Kidney (tissue), 14 donors: Measurements from ENCODE around the gene KIAA0825. TPM values are rescaled to one million over a fixed set of nuclear protein-coding genes. Genes with fewer than 3 reads are reported as not detected.

Experiments used
- DNase-seq, 5 donors: peaks; one replicate each; pipeline ENCODE4 v3.0.0-alpha.2; 2013 to 2020
- FAIRE-seq: peaks from 2 replicates; lab custom pipeline; 2012; peaks lifted over from hg19 to GRCh38; lab: Jason Lieb, UNC
- H3K27ac ChIP-seq, 2 donors: one replicate each; pipeline ENCODE4 v1.7.0; 2013; ENCODE audit warnings: low read depth in 2 of 2, low read length in 2 of 2, inconsistent platforms in 1 of 2
- H3K27me3 ChIP-seq: one replicate; pipeline ENCODE4 v1.7.1; 2013; ENCODE audit warnings: low read length, inconsistent platforms; ENCODE audit not compliant: control insufficient read depth, insufficient read depth
- H3K36me3 ChIP-seq, 3 donors: one replicate each; pipeline versions ENCODE4 v1.7.0 to v1.7.1; 2013; ENCODE audit warnings: low read length in 3 of 3, control low read depth in 1 of 3, inconsistent platforms in 1 of 3; ENCODE audit not compliant: insufficient read depth in 3 of 3, control insufficient read depth in 2 of 3
- H3K4me1 ChIP-seq, 3 donors: one replicate each; pipeline versions ENCODE4 v1.7.0 to v1.7.1; 2013; ENCODE audit warnings: low read length in 3 of 3, inconsistent platforms in 1 of 3, low read depth in 1 of 3; ENCODE audit not compliant: control insufficient read depth in 2 of 3, insufficient read depth in 2 of 3
- H3K4me3 ChIP-seq, 3 donors: one replicate each; pipeline versions ENCODE4 v1.7.0 to v1.8.1; 2013; ENCODE audit warnings: low read length in 3 of 3, control low read depth in 1 of 3, inconsistent platforms in 1 of 3
- H3K9ac ChIP-seq, 3 donors: one replicate each; pipeline versions ENCODE4 v1.7.0 to v1.7.1; 2013; ENCODE audit warnings: low read length in 3 of 3, control low read depth in 1 of 3, inconsistent platforms in 1 of 3
- H3K9me3 ChIP-seq, 3 donors: one replicate each; pipeline versions ENCODE4 v1.7.0 to v1.7.1; 2013; ENCODE audit warnings: low read length in 3 of 3, control low read depth in 1 of 3, inconsistent platforms in 1 of 3; ENCODE audit not compliant: control insufficient read depth in 2 of 3, insufficient read depth in 1 of 3
- intact Hi-C: fragments of 100-400 bp; cut with DNase I; formaldehyde crosslinking; loops from one replicate; pipeline ENCODE4 v1.11.1; 2022
- polyA plus RNA-seq: library from polyadenylated mRNA; stranded (reverse); fragments of 350-450 nt; fragmentation: Illumina TruSeq; extraction: RNeasy Lipid Tissue Mini Kit (QIAGEN cat#74804); gene quantifications from one replicate; pipeline ENCODE4 v1.2.3, GENCODE V29; 2014; ENCODE audit warnings: low read depth, low replicate concordance; ENCODE audit not compliant: insufficient read depth
- total RNA-seq: library from RNA; stranded (reverse); fragmentation: NEBNext Ultra II Directional; extraction: Animal tissue kit (Norgen Biotek cat#: 25700); gene quantifications from one replicate; pipeline ENCODE4 v1.2.1, GENCODE V29; 2021
- TF ChIP-seq, protein P1 (sequence below): IDR thresholded peaks from 3 replicates; pipeline ENCODE4 v1.5.1; 2012; ENCODE audit warnings: mild to moderate bottlenecking, moderate library complexity, borderline replicate concordance; ENCODE audit not compliant: insufficient read depth; ENCODE audit errors: extremely low read depth
- donor health status: control.
- donor health status: control.
- donor health status: control.
- donor health status: control.
- donor health status: control.
- donor health status: DM: yes; HTN: yes; CAD: no.
- donor health status: Normal renal cell carcinoma (clear cell type).

Gene KIAA0825
- total and polyA plus RNA-seq, 2 donors from 2014 or later, result 0.80 to 5.4 TPM

DNA sequence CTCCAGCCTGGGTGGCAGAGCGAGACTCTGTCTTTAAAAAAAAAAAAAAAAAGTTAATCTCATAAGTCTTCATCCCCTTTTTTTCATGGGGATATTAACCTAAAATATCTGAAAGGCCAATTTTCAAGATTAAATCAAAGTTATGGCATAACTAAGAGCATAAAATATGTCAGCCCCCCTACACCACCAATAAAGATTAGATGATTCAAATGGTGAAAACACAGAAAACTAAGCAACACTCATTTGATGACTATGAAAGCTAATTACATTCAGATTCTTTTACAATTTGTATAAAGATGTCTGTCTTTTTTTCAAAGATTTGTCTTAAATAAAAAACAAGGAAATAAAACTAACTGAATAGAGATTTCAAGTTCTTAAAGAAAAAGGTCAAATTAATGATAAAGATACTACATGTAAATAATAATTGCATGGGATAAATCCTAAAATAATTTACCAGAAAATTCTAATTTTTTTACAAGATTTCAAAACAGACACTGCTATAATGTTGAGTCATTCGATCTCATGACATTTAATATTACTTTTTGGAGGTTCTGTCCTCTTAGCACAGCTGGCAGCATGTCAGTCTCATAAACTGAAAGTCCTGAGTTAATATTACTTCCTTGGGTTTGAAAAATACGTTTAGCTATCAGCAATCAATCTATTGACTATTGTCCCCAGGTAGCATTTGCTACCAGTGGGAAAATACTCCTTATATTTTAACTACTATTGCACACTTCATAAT is 112.9 kb downstream of the KIAA0825 start:
- DNase-seq, result no peak
- no peak overlapping the region for H3K4me3 ChIP-seq
- no peak overlapping the region for H3K9ac ChIP-seq
- no peaks in the 10 kb centered on the region for H3K36me3 ChIP-seq
- TF ChIP-seq, protein P1, sequence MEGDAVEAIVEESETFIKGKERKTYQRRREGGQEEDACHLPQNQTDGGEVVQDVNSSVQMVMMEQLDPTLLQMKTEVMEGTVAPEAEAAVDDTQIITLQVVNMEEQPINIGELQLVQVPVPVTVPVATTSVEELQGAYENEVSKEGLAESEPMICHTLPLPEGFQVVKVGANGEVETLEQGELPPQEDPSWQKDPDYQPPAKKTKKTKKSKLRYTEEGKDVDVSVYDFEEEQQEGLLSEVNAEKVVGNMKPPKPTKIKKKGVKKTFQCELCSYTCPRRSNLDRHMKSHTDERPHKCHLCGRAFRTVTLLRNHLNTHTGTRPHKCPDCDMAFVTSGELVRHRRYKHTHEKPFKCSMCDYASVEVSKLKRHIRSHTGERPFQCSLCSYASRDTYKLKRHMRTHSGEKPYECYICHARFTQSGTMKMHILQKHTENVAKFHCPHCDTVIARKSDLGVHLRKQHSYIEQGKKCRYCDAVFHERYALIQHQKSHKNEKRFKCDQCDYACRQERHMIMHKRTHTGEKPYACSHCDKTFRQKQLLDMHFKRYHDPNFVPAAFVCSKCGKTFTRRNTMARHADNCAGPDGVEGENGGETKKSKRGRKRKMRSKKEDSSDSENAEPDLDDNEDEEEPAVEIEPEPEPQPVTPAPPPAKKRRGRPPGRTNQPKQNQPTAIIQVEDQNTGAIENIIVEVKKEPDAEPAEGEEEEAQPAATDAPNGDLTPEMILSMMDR, result no peak
- no peaks in the 10 kb centered on the region for H3K4me1 ChIP-seq
- FAIRE-seq, result peak; percentile 77
- H3K27ac ChIP-seq, result no peak overlapping the region
- H3K9me3 ChIP-seq, result no peaks in the 10 kb centered on the region
- H3K27me3 ChIP-seq, result no peaks in the 10 kb centered on the region
- intact Hi-C loops, result no loop called here

DNA sequence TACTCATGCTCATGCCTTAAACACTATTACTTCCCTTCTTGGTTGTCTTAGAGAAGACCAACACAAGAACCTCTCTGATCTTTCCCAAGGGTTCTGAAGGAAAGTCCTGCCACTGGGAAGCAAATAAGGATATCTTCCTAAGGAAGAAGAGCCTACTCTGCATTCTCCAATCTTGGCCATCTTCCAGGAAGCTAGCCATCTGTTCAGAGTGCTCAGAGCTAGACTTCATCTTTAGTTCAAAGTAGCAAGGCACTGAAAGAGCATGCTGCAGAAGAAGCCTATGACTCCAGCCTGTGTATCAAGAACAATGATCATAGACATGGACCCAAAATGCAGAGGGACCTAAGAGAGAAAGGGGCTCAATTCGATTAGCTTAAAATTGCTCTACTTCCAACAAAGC is 114.7 kb downstream of the KIAA0825 start:
- DNase-seq (no peak), FAIRE-seq (no peak)
- H3K27me3 ChIP-seq, result no peaks in the 10 kb centered on the region
- TF ChIP-seq, protein P1, result no peak
- H3K9ac ChIP-seq, result no peak overlapping the region
- H3K4me3 ChIP-seq, result no peak overlapping the region
- no peaks in the 10 kb centered on the region for H3K9me3 ChIP-seq
- H3K36me3 ChIP-seq, result no peaks in the 10 kb centered on the region
- no peaks in the 10 kb centered on the region for H3K4me1 ChIP-seq
- intact Hi-C loops, result no loop called here
- H3K27ac ChIP-seq, result no peak overlapping the region

DNA sequence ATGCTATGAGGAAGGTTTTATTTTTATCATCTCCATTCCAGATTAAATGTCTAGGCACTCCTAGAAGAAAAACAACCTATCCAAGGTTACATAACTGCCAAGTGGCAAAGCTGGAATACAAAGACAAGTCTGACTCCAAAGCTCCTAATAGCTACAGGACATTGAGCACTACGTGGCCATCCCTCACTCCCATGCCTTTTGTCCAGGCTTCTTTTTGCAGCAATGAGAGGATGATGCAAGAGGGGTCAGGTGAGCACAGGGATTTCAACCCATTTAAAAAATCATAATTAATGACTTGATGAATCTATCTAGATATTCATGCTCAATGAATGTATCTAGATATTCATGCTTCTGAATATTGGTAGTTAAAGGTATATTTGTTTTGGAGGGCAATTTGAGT is 117.0 kb downstream of the KIAA0825 start:
- no peaks in the 10 kb centered on the region for H3K27me3 ChIP-seq
- TF ChIP-seq, protein P1, result no peak
- no peak overlapping the region for H3K4me3 ChIP-seq
- no peak overlapping the region for H3K9ac ChIP-seq
- no peak overlapping the region for H3K27ac ChIP-seq
- DNase-seq, result no peak
- no peaks in the 10 kb centered on the region for H3K9me3 ChIP-seq
- H3K4me1 ChIP-seq, result no peaks in the 10 kb centered on the region
- no peak for FAIRE-seq
- no peaks in the 10 kb centered on the region for H3K36me3 ChIP-seq
- intact Hi-C loops, result no loop called here
